Activated CD4-positive, alpha-beta T cell treated with anti-CD3 and anti-CD28 coated beads, Interleukin-2, amount 10 ng/mL, durations not matched to agents 7 days and 5 days (primary cell): ENCODE data around the gene ABCA9. TPM values are rescaled to one million over a fixed set of nuclear protein-coding genes. Genes with fewer than 3 reads are reported as not detected.

Experiments
- microRNA-seq: library from miRNA; unstranded; fragments of <30 nt; microRNA quantifications from one replicate; pipeline ENCODE4 v1.2.0, GENCODE V29; 2021; ENCODE audit warnings: borderline microRNAs expressed, borderline replicate concordance
- total RNA-seq, 2 experiments: library from RNA; stranded (reverse); gene quantifications; one replicate each; pipeline ENCODE4 v1.2.3, GENCODE V29; 2021

Gene ABCA9
- total RNA-seq, 2 experiments from 2014 or later, result 0.08 to 0.22 TPM

Small RNA genes within 50 kb of the gene (microRNA-seq; reads per million reads assigned to microRNA genes)
- gene MIR4524A, result not detected
- not detected for gene MIR4524B

Other genes starting within 250 kb of the ABCA9 start
- not detected for gene ABCA8, start 105.5 kb downstream of the ABCA9 start, total RNA-seq
- gene ABCA6, start 81.0 kb upstream of the ABCA9 start, total RNA-seq, result under 1 TPM; 0.19 to 0.35 TPM
- 1 to 10 TPM; 1.6 to 1.7 TPM for gene ABCA10, start 167.9 kb upstream of the ABCA9 start, total RNA-seq